ENCODE data around the gene LRIG3.
"Not testable (repeated sequence)": the region's sequence is repeated elsewhere in the genome, so short reads cannot be mapped to it uniquely, and the experiment has no call there.

Gene LRIG3

GRCh38 chr12:58901664-58902063 is 18.6 kb downstream of the LRIG3 start:
- DNase-seq (ENCODE audit: low read depth, low spot score): no peak

DNA sequence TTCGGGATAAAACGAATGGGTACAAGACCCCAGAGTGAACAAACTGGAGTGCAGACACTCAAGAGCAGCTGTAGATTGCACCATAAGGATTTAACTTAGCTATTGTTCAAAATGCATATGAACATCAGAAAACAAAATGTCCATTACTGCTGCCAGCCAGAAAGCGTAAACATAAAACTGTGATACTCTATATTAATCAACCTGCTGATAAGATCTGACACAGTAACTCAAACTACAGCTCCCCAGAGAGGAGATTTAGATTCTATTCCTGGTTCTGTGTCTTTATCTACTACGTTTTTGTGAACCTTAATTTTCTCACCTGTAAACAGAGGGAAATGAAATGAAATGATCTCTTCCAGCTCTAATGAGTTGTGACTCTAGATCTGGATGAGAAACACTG is 22.3 kb downstream of the LRIG3 start:
- no peak for DNase-seq (ENCODE audit: low read depth, low spot score)

- no peak for DNase-seq (ENCODE audit: low read depth, low spot score)
Observed at GRCh38 chr12:58896278-58896677, 24.0 kb downstream of the LRIG3 start.

DNA sequence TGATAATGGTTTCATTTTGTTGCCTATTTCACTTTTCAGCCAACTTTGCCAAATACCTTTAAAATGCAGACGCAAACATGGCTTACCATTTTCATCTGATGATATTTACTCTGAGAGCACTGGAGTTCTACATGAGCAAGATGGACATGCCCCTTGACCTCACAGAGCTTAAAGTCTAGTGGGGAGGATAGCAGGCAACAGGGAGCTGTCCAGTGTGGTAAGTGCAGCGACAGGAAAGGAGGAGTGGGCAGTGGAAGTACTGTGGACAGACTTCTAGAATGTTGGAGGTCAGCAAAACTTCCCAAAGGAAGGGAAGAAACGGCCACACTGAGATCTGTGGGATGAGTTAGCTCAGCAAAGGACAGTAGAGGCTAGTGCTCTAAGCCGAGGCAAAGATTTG is 25.3 kb downstream of the LRIG3 start:
- DNase-seq (ENCODE audit: low read depth, low spot score): no peak

DNA sequence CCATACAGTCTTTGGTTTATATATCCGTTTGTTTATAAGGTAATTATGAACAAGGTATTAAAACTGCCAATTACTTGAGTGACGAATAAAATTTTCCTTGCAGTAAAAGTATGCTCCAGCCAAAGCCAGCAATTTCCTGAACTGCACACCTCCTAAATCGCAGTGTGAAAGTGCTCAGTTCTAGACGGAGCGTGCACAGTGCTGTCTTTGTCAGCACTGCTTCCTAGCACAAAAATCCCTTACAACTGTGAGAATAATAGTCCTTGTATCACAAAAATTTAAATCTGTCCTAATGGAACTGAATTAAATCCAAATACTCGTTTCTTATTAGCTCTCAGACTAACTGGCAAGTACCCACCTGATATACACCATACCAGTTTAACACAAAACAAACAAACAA is 26.3 kb downstream of the LRIG3 start:
- DNase-seq (ENCODE audit: low read depth, low spot score): no peak

DNA sequence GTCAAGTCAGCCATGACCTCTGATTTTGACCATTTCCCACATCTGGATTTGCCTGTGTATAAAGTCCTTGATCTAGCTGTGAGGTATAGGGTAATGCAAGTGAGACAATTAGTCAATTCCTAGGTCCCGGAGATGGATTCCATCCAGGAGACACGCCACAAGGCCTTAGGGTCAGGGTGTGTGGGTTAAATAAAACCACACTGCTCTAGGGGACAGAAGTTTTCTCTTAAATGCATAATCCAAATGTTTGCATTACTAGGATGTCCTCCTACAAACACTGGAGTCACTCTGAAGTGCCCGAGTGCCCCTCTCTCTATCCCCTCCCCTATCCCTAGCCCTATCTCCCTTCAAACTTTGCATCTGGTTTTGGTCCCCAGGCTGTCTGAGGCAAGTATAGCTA is 26.8 kb downstream of the LRIG3 start:
- no peak for DNase-seq (ENCODE audit: low read depth, low spot score)

DNA sequence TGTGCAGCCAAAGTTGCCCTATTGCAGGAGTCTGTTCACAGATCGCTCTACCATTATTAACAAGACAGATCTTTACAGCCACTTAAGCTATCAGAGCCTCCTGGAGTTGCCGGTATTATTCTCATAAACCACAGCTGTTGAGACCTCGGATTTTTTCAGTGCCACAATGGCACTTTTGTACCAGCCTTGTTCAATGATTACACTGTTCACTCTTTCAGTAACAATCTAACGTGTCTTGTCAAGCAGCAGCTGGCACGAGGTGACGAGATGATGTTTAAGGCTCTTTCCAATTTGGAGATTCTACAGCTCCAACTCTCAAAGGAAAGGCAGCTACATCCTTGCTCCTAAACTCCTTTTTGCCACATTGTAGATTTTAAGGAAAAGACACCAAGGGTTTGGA is 30.7 kb downstream of the LRIG3 start:
- DNase-seq (ENCODE audit: low read depth, low spot score): no peak

- DNase-seq (ENCODE audit: low read depth, low spot score): no peak
Observed at GRCh38 chr12:58888131-58888783, 32.0 kb downstream of the LRIG3 start.

DNA sequence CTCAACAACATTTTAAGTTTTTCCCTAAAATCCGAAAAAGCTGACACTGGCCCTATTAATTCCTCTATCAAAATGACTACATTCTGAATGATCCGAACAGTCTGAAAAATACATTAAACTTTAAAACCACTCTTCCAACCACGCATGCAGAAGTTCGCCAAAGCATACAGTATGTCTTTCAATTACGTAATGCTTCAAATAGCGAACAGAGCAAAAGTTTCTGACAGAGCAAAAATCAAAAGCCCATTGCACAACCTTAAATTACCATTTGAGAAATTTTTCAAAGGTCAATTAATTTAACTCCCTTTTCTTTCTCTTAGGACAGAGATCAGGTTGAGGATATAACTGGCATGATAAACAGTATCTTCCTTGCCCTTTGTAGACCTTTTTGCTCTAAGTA is 33.2 kb downstream of the LRIG3 start:
- no peak for DNase-seq (ENCODE audit: low read depth, low spot score)

- no peak for DNase-seq (ENCODE audit: low read depth, low spot score)
Observed at GRCh38 chr12:58886474-58886873, 33.8 kb downstream of the LRIG3 start.

DNA sequence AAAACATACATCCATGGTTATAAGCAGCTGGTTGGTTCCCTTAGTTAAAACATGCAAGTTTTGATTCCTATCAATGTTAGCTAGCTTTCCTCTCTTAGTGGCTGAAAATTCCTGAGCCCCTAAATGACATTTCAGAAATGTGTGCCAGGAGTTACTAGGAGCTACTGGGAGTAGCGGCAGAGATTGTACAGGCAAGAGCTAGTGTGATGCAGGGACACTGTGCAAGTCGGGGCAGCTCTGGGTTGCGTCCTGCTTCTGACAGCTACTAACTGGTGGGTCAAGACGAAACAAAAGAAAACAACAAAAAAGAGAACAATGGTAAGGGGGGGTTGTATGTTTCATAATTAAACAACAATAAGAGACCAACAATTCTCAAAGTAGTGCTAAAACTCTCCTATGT is 35.4 kb downstream of the LRIG3 start:
- DNase-seq (ENCODE audit: low read depth, low spot score): no peak

GRCh38 chr12:58883576-58884334 is 36.5 kb downstream of the LRIG3 start:
- no peak for DNase-seq (ENCODE audit: low read depth, low spot score)

DNA sequence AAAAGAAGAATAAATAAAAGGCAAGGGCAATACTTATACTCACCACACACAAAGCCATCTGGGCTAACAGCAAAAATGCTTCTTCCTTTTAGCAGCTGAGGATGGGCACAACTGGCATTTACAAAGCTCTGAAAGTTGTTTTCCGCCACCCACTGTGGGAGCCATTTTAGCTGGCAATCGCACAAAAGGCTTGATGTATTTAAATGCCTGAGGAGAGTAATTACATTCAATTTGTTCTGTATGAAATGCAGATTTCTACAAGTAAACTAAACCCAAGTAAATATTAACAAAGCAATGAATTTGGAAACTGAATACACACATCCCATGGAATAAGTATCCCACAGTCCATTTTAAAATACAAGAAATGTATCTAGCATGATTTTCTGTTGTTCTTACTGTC is 37.5 kb downstream of the LRIG3 start:
- DNase-seq (ENCODE audit: low read depth, low spot score): no peak

DNA sequence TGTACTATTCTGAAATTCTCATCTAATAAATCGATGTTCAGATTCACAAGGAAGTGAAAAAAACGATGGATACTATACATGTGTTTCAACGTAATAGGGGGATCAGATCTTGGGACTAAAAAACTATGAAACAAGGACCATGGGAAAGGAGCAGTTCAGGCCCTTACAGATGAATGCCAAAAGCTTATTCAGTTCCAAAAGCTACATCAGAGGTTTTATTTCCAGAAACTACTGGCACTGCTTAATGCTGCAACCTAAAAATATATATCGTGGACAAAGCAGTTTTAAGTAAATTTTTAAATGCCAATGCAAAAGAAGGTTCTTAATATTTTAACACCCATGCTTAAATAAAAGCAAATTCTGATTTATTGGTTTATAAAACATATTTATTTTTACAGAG is 38.5 kb downstream of the LRIG3 start:
- no peak for DNase-seq (ENCODE audit: low read depth, low spot score)

DNA sequence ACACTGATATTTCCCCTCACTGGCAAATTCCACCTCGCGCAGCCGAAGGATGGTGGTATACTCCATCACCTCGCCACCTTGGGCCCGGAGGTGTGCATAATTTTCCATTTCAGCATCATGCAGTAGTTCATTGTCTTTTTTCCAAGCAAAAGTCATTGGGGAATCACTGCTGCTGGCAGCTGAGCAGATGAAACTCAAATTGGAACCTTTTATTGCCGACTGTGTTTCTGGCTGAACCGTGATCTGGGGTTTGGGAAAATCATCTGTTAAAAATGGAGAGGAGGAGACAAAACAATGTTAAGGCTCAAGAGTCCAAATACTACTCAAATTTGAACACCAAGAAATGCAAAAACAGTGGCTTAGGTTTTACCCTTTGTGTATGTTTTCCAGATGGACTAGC is 39.7 kb downstream of the LRIG3 start:
- DNase-seq (ENCODE audit: low read depth, low spot score): no peak

DNA sequence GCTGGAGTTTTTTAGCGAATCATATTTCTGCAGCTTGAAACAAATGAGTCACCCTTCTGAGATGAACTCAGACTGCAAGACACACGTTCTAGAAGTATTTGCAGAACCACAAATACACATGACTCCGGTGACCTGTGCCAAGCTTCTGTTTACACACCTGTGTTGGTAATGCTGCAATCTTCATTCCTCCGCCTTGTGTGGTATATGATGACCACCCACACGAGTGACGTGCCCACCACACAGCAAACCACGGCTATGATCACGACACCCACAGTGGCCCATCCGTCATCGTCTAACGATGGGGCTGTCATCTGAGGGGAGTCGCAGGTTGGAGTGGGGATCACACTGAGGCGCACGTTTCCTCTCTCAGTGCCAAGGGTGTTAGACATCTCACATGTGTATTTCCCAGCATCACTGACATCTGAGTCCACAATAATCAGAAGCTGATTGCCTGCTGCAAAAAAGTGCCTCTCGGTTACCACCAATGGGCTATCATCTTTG is 43.0 kb downstream of the LRIG3 start:
- no peak for DNase-seq (ENCODE audit: low read depth, low spot score)

DNA sequence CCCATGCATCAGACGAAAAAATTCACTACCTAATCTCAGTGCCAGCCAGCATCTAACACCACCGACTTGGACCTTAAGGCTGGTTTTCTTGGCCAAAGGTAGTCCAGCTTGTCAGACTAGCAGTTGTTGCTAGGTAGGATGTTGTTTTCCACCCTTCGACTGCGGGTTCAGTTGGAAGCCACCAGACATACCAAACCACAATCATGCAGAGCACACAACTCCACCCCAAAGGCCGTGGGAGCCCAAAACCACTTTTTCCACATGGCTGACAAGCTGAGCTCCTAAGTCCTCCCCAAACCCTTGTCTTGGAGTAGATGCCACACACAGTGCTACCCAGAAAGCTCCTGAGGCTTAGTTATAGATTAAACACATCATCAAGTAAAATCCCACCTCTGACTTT is 46.8 kb downstream of the LRIG3 start:
- DNase-seq (ENCODE audit: low read depth, low spot score): no peak

- DNase-seq (ENCODE audit: low read depth, low spot score): no peak
Observed at GRCh38 chr12:58871556-58871955, 48.7 kb downstream of the LRIG3 start.

GRCh38 chr12:58870595-58870994 is 49.7 kb downstream of the LRIG3 start:
- no peak for DNase-seq (ENCODE audit: low read depth, low spot score)

GRCh38 chr12:58860788-58861240 is 59.5 kb downstream of the LRIG3 start:
- DNase-seq (ENCODE audit: low read depth, low spot score): no peak

DNA sequence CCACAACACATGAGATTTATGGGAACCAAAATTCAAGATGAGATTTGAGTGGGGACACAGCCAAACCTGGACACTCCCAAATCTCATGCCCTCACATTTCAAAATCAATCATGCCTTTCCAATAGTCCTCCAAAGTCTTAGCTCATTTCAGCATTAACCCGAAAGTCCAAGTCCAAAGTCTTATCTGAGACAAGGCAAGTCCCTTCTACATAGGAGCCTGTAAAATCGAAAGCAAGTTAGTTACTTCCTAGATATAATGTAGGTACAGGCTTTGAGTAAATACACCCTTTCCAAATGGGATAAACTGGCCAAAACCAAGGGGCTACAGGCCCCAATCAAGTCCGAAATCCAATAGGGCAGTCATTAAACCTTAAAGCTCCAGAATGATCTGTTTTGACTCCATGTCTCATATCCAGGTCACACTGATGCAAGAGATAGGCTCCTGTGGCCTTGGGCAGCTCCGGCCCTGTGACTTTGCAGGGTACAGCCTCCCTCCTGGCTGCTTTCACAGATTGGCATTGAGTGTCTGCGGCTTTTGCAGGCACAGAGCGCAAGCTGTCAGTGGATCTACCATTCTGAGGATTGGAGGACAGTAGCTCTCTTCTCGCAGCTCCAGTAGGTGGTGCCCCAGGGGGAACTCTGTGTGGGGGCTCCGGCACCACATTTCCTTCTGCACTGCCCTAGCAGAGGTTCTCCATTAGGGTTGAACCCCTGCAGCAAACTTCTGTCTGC is 60.1 kb downstream of the LRIG3 start:
- DNase-seq (ENCODE audit: low read depth, low spot score): no peak

- DNase-seq (ENCODE audit: low read depth, low spot score): no peak
Observed at GRCh38 chr12:58858030-58858429, 62.3 kb downstream of the LRIG3 start.

DNA sequence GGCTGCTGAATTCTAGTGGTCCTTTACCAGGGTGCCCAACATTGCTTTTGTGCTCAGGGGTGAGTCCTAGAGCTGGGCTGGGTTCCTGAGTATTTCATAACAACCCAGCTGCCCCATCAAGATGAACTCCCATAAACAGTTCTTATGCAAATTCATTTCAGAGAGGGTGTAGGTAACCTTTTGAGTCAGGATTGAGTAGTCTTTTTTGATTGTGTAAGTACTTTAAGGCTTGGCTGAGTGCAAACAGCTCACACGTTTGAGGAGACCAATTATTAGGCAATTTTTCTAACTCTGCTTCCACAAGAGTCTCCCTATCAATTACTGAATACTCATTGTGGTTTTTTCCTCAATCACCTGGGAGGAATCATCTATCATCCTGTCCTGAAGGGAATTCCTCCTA is 63.1 kb downstream of the LRIG3 start:
- DNase-seq (ENCODE audit: low read depth, low spot score): not testable (repeated sequence)
